GM18519 (cell line): ENCODE data around the gene RNF208.

Experiments used
- ATAC-seq: cut with Tn5 transposase; IDR thresholded peaks from one replicate; pipeline ENCODE4 v1.9.1; 2021; ENCODE audit warnings: mild to moderate bottlenecking, moderate library complexity; ENCODE audit not compliant: unreplicated experiment, low FRiP score

The RNF208 gene

GRCh38 chr9:137178201-137178938, 43.7 kb downstream of the RNF208 start:
- no peak for ATAC-seq

DNA sequence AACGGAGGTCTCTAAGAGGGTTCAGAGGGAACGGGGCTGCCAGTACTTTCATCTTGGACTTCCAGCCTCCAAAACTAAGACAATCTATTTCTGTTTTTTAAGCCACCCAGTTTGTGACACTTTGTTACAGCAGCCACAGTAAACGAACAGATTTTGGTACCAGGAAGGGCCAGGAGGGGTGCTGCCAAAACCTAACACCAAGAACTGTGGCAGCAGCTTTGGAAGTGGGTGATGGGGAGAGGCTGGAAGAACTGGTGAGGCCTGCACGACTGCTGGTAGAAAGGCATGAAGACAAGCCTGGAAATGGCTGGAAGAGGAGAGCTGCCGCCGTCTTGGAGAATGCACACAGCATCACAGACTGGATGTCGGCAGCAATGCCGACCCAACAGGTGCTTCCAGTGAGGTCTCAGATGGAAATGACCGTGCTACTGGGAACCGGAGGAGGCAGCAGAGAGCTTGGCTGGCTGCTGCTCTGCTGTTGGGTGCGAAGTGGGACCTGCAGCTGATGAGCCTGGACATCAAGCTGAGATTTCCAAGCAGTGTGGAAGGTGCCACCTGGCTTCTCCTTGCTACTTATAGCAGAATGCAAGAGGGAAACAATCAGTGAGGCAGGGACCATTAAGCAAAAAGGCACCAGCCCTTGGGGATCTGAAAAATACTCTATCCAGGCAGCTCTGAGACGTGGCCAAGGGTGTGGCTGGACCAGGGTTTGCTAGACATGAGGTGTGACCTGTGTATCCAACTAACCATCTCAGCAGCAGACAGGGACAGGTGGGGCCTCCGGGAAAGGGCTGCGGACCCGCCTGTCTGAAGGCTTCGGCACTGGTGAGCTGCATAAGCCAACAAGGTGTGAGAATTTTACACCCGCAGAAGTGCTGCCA, 45.5 kb downstream of the RNF208 start:
- no peak for ATAC-seq

DNA sequence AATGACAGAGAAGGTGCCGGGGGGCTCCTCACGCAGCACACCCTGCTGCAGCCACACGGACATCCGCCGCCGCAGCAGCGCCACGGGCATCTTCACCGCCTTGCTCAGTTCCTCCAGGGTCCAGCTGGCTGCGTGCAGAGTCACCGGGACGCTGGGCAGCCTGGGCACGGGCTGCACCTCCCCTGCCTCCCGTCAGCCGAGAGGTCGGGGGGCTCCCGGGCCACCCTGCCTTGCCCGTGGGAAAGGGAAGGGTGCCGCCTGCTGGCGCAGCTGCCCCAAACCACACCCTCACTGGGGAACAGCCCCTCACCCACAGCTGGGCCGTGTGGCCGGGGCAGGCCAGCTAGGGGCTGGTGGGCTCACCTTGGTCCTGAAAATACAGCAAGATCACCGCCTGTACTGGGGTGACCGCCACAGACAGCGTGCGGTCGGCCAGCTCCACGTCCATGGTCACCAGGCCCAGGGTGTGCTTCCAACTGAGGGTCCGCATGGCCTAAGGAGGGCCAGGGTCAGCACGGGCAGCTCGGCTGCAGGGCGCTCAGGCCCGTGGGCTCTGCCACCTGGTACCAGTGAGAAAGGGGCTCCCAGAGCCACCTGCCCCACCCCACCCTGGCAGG, 46.6 kb downstream of the RNF208 start:
- no peak for ATAC-seq

DNA sequence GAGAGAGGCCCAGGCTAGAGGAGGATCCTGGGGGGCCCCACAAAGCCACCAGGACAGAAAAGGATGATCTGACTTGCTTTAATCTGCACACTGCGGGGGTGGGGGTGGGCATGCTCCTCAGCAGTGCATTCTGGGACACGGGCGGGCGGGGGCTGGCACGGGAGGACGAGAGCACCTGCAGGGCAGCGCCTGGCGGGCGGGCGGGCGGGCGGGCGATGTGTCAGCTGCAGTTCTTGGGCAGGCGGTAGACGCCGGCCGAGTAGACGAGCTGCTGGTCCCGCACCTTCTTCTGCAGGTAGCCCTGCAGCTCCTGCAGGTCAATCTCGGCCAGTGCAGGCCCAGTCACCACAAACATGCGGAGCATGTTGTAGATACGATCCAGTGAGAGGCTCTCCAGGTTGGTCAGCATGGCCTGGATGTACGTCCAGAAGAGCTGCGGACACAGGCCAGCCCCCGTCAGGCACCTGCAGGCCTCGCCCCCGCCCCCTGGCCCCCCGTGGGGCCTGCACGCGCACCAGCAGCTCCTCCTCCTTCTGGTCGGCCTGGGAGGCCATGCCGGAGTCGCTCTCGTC, 47.2 kb downstream of the RNF208 start:
- no peak for ATAC-seq

- no peak for ATAC-seq
Measured at GRCh38 chr9:137173796-137174664, 48.0 kb downstream of the RNF208 start.

- no peak for ATAC-seq
Measured at GRCh38 chr9:137172901-137173795, 48.9 kb downstream of the RNF208 start.

GRCh38 chr9:137171149-137171900, 50.7 kb downstream of the RNF208 start:
- no peak for ATAC-seq

DNA sequence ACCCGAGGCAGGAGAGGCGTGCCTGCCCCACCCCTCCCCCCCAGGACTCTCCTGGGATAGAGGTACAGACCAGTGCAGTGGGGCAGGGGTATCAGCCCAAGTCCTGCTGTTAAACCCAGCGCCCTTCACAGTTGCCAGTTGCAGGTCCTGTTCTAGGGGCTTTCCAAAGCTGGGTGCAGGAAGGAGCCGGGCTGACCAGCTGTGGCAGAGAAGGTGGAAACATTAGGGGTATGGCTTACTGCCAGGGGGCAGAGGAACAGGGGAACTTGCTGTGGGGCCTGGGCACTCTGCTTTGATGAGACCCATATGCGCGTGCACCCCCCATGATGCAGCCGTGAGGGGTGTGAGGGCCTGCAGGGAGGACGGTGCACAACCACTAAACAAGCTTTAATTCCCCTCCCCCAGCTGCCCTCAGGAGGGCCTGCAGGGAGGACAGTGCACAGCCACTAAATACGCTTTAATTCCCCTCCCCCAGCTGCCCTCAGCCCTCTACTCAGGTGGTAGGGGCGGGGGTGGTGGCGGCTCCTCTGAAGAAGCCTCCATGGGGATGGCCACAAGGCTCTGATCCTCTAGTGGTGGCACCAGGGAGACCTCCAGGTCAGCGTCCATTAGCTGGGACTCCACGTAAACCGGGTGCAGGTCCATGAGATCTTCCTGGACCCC, 51.4 kb downstream of the RNF208 start:
- ATAC-seq: no peak
